Ovary (tissue), 9 donors: ENCODE results near the gene SERPINB6. TPM values are rescaled to one million over a fixed set of nuclear protein-coding genes. Genes with fewer than 3 reads are reported as not detected.

Source experiments
- DNase-seq, 5 donors: peaks; one replicate each; pipeline ENCODE4 v3.0.0-alpha.2; 2019 to 2020
- H3K27ac ChIP-seq, 2 donors: fragments of 200-600 bp; one replicate each; pipeline versions ENCODE4 v1.5.1 to v1.8.0; 2019 to 2022
- H3K27me3 ChIP-seq: fragments of 200-600 bp; one replicate; pipeline ENCODE4 v1.8.0; 2022
- H3K36me3 ChIP-seq: fragments of 200-600 bp; sonication (generic); one replicate; pipeline ENCODE4 v1.5.1; 2019
- H3K4me1 ChIP-seq: one replicate; pipeline ENCODE4 v1.8.1; 2013; ENCODE audit warnings: mild to moderate bottlenecking, moderate library complexity; ENCODE audit not compliant: insufficient read depth
- H3K4me3 ChIP-seq: fragments of 200-600 bp; sonication (generic); one replicate; pipeline ENCODE4 v1.5.1; 2017
- H3K9me3 ChIP-seq, 2 donors: fragments of 200-600 bp in 1 of 2; sonication (generic) in 1 of 2; one replicate each; pipeline versions ENCODE4 v1.5.1 to v1.8.1; 2013 to 2019; ENCODE audit warnings: mild to moderate bottlenecking in 1 of 2, moderate library complexity in 1 of 2
- CTCF ChIP-seq, 3 donors: fragments of 450-650 bp in 2 of 3; fragments of 200-600 bp in 1 of 3; IDR thresholded peaks; one replicate each; pipeline versions ENCODE4 v1.5.1 to v1.8.0; 2016 to 2022; ENCODE audit warnings: antibody characterized with exemption in 3 of 3, mild to moderate bottlenecking in 1 of 3
- EP300 ChIP-seq: sonication (generic); formaldehyde crosslinking; IDR thresholded peaks from one replicate; pipeline ENCODE4 v1.6.1; 2017; ENCODE audit warnings: antibody characterized with exemption
- POLR2A ChIP-seq: fragments of 450-650 bp; IDR thresholded peaks from one replicate; pipeline ENCODE4 v1.6.1; 2017; ENCODE audit warnings: antibody characterized with exemption, mild to moderate bottlenecking, moderate library complexity
- WGBS, 3 donors: extraction: QIAGEN DNeasy Blood & Tissue Kit in 1 of 3; methylation state at CpG; one replicate each; pipeline versions ENCODE4 v1.1.5 to v1.1.7; 2013 to 2017; 5-methylcytosine and 5-hydroxymethylcytosine counted together
- intact Hi-C, 4 donors: fragments of 100-400 bp; cut with DNase I; formaldehyde crosslinking; loops; one replicate each; pipeline versions ENCODE4 v1.11.0 to v1.15.1; 2022 to 2023
- polyA plus RNA-seq, 2 donors: library from polyadenylated mRNA; stranded (reverse); fragments of 200-250 nt in 1 of 2; fragments of 350-450 nt in 1 of 2; fragmentation: Illumina TruSeq in 1 of 2; extraction: RNeasy Lipid Tissue Mini Kit (QIAGEN cat#74804) in 1 of 2; gene quantifications; one replicate each; pipeline ENCODE4 v1.2.3, GENCODE V29; 2013 to 2014
- total RNA-seq, 7 donors: library from RNA; depleted of rRNA in 2 of 7; stranded (reverse); fragments of >200 nt in 2 of 7; fragmentation: NEBNext Ultra II Directional in 3 of 7; extraction: Animal tissue kit (Norgen Biotek cat#: 25700) in 3 of 7; gene quantifications; one replicate each; pipeline versions ENCODE4 v1.1.0 to v1.2.4, GENCODE V29; 2016 to 2023
- donor health status: DM: no; HTN: no; CAD: no; lungs with moderate emphysema.
- donor health status: DM: no; HTN: no; CAD: no.
- donor health status: Bipolar disorder and iron deficiency.
- donor health status: DM: yes; HTN: yes; CAD: no.
- donor health status: DM: no; HTN: no; CAD: no.
- donor health status: DM: yes; HTN: yes; CAD: no.

The SERPINB6 gene
- total and polyA plus RNA-seq, 9 donors, result 98.1 to 252 (median 156) TPM

GRCh38 chr6:2916158-2916925 is 55.0 kb downstream of the SERPINB6 start:
- intact Hi-C loops, result loop anchor here in 1 of 4 donors (10.0 kb wide), 1 partner anchor 62 kb away; no protein-coding TSS in a partner anchor
- H3K4me3 ChIP-seq, result no peak overlapping the region
- no peak overlapping the region for H3K27ac ChIP-seq
- H3K36me3 ChIP-seq, result no peaks in the 10 kb centered on the region
- H3K27me3 ChIP-seq, result no peaks in the 10 kb centered on the region
- DNase-seq, result no peak
- no peak for TF ChIP-seq EP300
- TF ChIP-seq POLR2A, result no peak
- TF ChIP-seq CTCF (IDR thresholded peaks at IDR 0.05), result no peak
- no peaks in the 10 kb centered on the region for H3K9me3 ChIP-seq
- no peaks in the 10 kb centered on the region for H3K4me1 ChIP-seq
- 33 to 42% (median 35%) methylated on average over 3 of the region's 3 CpGs for WGBS, 3 donors

- Histone ChIP-seq H3K4me1 (no peaks in the 10 kb centered on the region), H3K4me3 (no peak overlapping the region), H3K27ac (no peak overlapping the region), H3K27me3 (no peaks in the 10 kb centered on the region), H3K36me3 (no peaks in the 10 kb centered on the region), H3K9me3 (no peaks in the 10 kb centered on the region)
- no peak for DNase-seq
- intact Hi-C loops, result loop anchor here in 1 of 4 donors (10.0 kb wide), 1 partner anchor 60 kb away; no protein-coding TSS in a partner anchor
- TF ChIP-seq CTCF (IDR thresholded peaks at IDR 0.05), result no peak
- TF ChIP-seq POLR2A, result no peak
- TF ChIP-seq EP300, result no peak
- WGBS, 3 donors, result 57 to 66% (median 64%) methylated on average over 3 of the region's 3 CpGs
These were observed 56.2 kb downstream of the SERPINB6 start for GRCh38 chr6:2915150-2915549.

GRCh38 chr6:2914318-2914660 is 57.1 kb downstream of the SERPINB6 start:
- Histone ChIP-seq H3K9me3 (no peaks in the 10 kb centered on the region), H3K4me3 (no peak overlapping the region), H3K4me1 (no peaks in the 10 kb centered on the region), H3K27ac (no peak overlapping the region), H3K36me3 (no peaks in the 10 kb centered on the region), H3K27me3 (no peaks in the 10 kb centered on the region)
- TF ChIP-seq CTCF (IDR thresholded peaks at IDR 0.05), result no peak
- TF ChIP-seq EP300, result no peak
- no peak for TF ChIP-seq POLR2A
- intact Hi-C loops, result loop anchor here in 1 of 4 donors (10.0 kb wide), 1 partner anchor 59 kb away; no protein-coding TSS in a partner anchor
- WGBS, 3 donors, result 79 to 96% (median 89%) methylated on average over 7 of the region's 7 CpGs
- DNase-seq, result no peak

GRCh38 chr6:2913621-2914317 is 57.6 kb downstream of the SERPINB6 start:
- DNase-seq, result no peak
- Histone ChIP-seq H3K9me3 (no peaks in the 10 kb centered on the region), H3K27me3 (no peaks in the 10 kb centered on the region), H3K4me1 (no peaks in the 10 kb centered on the region), H3K27ac (no peak overlapping the region), H3K36me3 (no peaks in the 10 kb centered on the region), H3K4me3 (no peak overlapping the region)
- WGBS, 3 donors, result 90 to 93% (median 92%) methylated on average over 11 of the region's 11 CpGs
- TF ChIP-seq EP300 (no peak), CTCF (IDR thresholded peaks at IDR 0.05) (no peak), POLR2A (no peak)
- intact Hi-C loops, result loop anchor here in 1 of 4 donors (10.0 kb wide), 1 partner anchor 59 kb away; no protein-coding TSS in a partner anchor
